Measurements from ENCODE around the gene HNMT. TPM values are rescaled to one million over a fixed set of nuclear protein-coding genes. Genes with fewer than 3 reads are reported as not detected.

The HNMT gene
- polyA plus RNA-seq, 1 donor (not counting 4 experiments of a cell fraction or from before 2014, with no cell fraction given) = 7.4 TPM

GRCh38 chr2:138026111-138027020, 62.1 kb downstream of the HNMT start:
- no peak for DNase-seq (ENCODE audit: low read depth, low spot score)
- Histone ChIP-seq H3K36me3 (ENCODE audit: control insufficient read depth in 2 of 2, extremely low read depth in 1 of 2, insufficient read depth in 2 of 2, low read length in 2 of 2) (no peaks in the 10 kb centered on the region), H3K4me2 (ENCODE audit: control insufficient read depth, extremely low read depth, insufficient read depth, low read depth, low read length) (no peak overlapping the region), H3K9ac (ENCODE audit: control insufficient read depth, extremely low read depth, insufficient read depth, low read length) (no peak overlapping the region), H4K20me1 (ENCODE audit: control insufficient read depth, extremely low read depth, insufficient read depth, low read length) (no peaks in the 10 kb centered on the region), H3K27me3 (ENCODE audit: control insufficient read depth, extremely low read depth, insufficient read depth, low read length) (no peaks in the 10 kb centered on the region), H3K9me1 (ENCODE audit: control insufficient read depth, extremely low read depth, insufficient read depth, low read length) (no peaks in the 10 kb centered on the region), H3K79me2 (ENCODE audit: control insufficient read depth, insufficient read depth, low read length) (no peaks in the 10 kb centered on the region), H3K27ac (ENCODE audit: control insufficient read depth, insufficient read depth, low read length) (no peak overlapping the region), H3K9me3 (ENCODE audit: control insufficient read depth, low read depth, low read length) (no peaks in the 10 kb centered on the region), H2AFZ (ENCODE audit: control insufficient read depth, low read length) (no peak overlapping the region), H3K4me1 (ENCODE audit: control insufficient read depth, extremely low read depth, insufficient read depth, low read length) (peaks cover 6% of the 10 kb centered on the region), H3K4me3 (ENCODE audit: control insufficient read depth in 2 of 3, extremely low read depth in 1 of 3, insufficient read depth in 2 of 3, low read depth in 1 of 3, low read length in 3 of 3) (no peak overlapping the region)
- dilution Hi-C loops (cut with MboI; ENCODE audit: extremely low pct_ligation_motif_present, low sequenced_read_pairs) = no loop called here
- FAIRE-seq = no peak
- TF ChIP-seq EZH2 (IDR thresholded peaks at IDR 0.05; ENCODE audit: low read length) = no peak
- TF ChIP-seq CTCF (optimal IDR thresholded peaks at IDR 0.05 in 1 of 3, IDR thresholded peaks at IDR 0.05 in 1 of 3, conservative IDR thresholded peaks at IDR 0.05 in 1 of 3; ENCODE audit: extremely low read depth in 1 of 3, insufficient read depth in 2 of 3, low read length in 3 of 3) = no peak

- H3K4me1 ChIP-seq (ENCODE audit: control insufficient read depth, extremely low read depth, insufficient read depth, low read length) = peaks cover 6% of the 10 kb centered on the region
- no peaks in the 10 kb centered on the region for H3K36me3 ChIP-seq (ENCODE audit: control insufficient read depth in 2 of 2, extremely low read depth in 1 of 2, insufficient read depth in 2 of 2, low read length in 2 of 2)
- H3K79me2 ChIP-seq (ENCODE audit: control insufficient read depth, insufficient read depth, low read length) = no peaks in the 10 kb centered on the region
- H4K20me1 ChIP-seq (ENCODE audit: control insufficient read depth, extremely low read depth, insufficient read depth, low read length) = no peaks in the 10 kb centered on the region
- H3K27me3 ChIP-seq (ENCODE audit: control insufficient read depth, extremely low read depth, insufficient read depth, low read length) = no peaks in the 10 kb centered on the region
- no peak for FAIRE-seq
- H2AFZ ChIP-seq (ENCODE audit: control insufficient read depth, low read length) = no peak overlapping the region
- no peak for TF ChIP-seq EZH2 (IDR thresholded peaks at IDR 0.05; ENCODE audit: low read length)
- TF ChIP-seq CTCF (optimal IDR thresholded peaks at IDR 0.05 in 1 of 3, IDR thresholded peaks at IDR 0.05 in 1 of 3, conservative IDR thresholded peaks at IDR 0.05 in 1 of 3; ENCODE audit: extremely low read depth in 1 of 3, insufficient read depth in 2 of 3, low read length in 3 of 3) = no peak
- DNase-seq (ENCODE audit: low read depth, low spot score) = no peak
- no peak overlapping the region for H3K27ac ChIP-seq (ENCODE audit: control insufficient read depth, insufficient read depth, low read length)
- H3K9ac ChIP-seq (ENCODE audit: control insufficient read depth, extremely low read depth, insufficient read depth, low read length) = no peak overlapping the region
- H3K9me3 ChIP-seq (ENCODE audit: control insufficient read depth, low read depth, low read length) = no peaks in the 10 kb centered on the region
- H3K4me2 ChIP-seq (ENCODE audit: control insufficient read depth, extremely low read depth, insufficient read depth, low read depth, low read length) = no peak overlapping the region
- dilution Hi-C loops (cut with MboI; ENCODE audit: extremely low pct_ligation_motif_present, low sequenced_read_pairs) = no loop called here
- no peaks in the 10 kb centered on the region for H3K9me1 ChIP-seq (ENCODE audit: control insufficient read depth, extremely low read depth, insufficient read depth, low read length)
- H3K4me3 ChIP-seq (ENCODE audit: control insufficient read depth in 2 of 3, extremely low read depth in 1 of 3, insufficient read depth in 2 of 3, low read depth in 1 of 3, low read length in 3 of 3) = no peak overlapping the region
These were observed 64.3 kb downstream of the HNMT start for GRCh38 chr2:138028538-138028937.
